ENCODE data around the gene ST3GAL2. TPM values are rescaled to one million over a fixed set of nuclear protein-coding genes. Genes with fewer than 3 reads are reported as not detected.
"Not testable (repeated sequence)": the region's sequence is repeated elsewhere in the genome, so short reads cannot be mapped to it uniquely, and the experiment has no call there.

The ST3GAL2 gene
- total RNA-seq, 2 donors from 2014 or later = 11.8 to 14.4 TPM

- no peaks in the 10 kb centered on the region for H3K27me3 Mint-ChIP-seq
- H3K9me3 ChIP-seq (ENCODE audit: control insufficient read depth, low read length, poor library complexity, severe bottlenecking) = no peaks in the 10 kb centered on the region
- ATAC-seq (no peak), DNase-seq (no peak)
- H3K4me1 Mint-ChIP-seq = peaks cover 27% of the 10 kb centered on the region
- no peak overlapping the region for H3K4me3 Mint-ChIP-seq
- H3K36me3 Mint-ChIP-seq (ENCODE audit: low read depth) = peaks cover 1% of the 10 kb centered on the region
- H3K27ac Mint-ChIP-seq = peak overlapping the region; percentile 62
These were observed 16.4 kb downstream of the ST3GAL2 start for GRCh38 chr16:70422543-70422942.

- no peaks in the 10 kb centered on the region for H3K9me3 ChIP-seq (ENCODE audit: control insufficient read depth, low read length, poor library complexity, severe bottlenecking)
- no peak overlapping the region for H3K4me3 Mint-ChIP-seq
- H3K27me3 Mint-ChIP-seq = no peaks in the 10 kb centered on the region
- H3K27ac Mint-ChIP-seq = peak overlapping the region; percentile 62
- DNase-seq (no peak), ATAC-seq (no peak)
- H3K4me1 Mint-ChIP-seq = peaks cover 27% of the 10 kb centered on the region
- no peaks in the 10 kb centered on the region for H3K36me3 Mint-ChIP-seq (ENCODE audit: low read depth)
These were observed 17.2 kb downstream of the ST3GAL2 start for GRCh38 chr16:70421473-70422311.

- no peak overlapping the region for H3K4me3 Mint-ChIP-seq
- no peaks in the 10 kb centered on the region for H3K9me3 ChIP-seq (ENCODE audit: control insufficient read depth, low read length, poor library complexity, severe bottlenecking)
- ATAC-seq = no peak
- no peaks in the 10 kb centered on the region for H3K27me3 Mint-ChIP-seq
- peaks cover 27% of the 10 kb centered on the region for H3K4me1 Mint-ChIP-seq
- DNase-seq = no peak
- H3K36me3 Mint-ChIP-seq (ENCODE audit: low read depth) = no peaks in the 10 kb centered on the region
- H3K27ac Mint-ChIP-seq = no peak overlapping the region
These were observed 17.9 kb downstream of the ST3GAL2 start for GRCh38 chr16:70421014-70421413.

GRCh38 chr16:70419384-70420327 is 19.2 kb downstream of the ST3GAL2 start:
- DNase-seq (no peak), ATAC-seq (no peak)
- H3K4me1 Mint-ChIP-seq = peaks cover 27% of the 10 kb centered on the region
- no peaks in the 10 kb centered on the region for H3K9me3 ChIP-seq (ENCODE audit: control insufficient read depth, low read length, poor library complexity, severe bottlenecking)
- H3K36me3 Mint-ChIP-seq (ENCODE audit: low read depth) = no peaks in the 10 kb centered on the region
- no peak overlapping the region for H3K4me3 Mint-ChIP-seq
- no peaks in the 10 kb centered on the region for H3K27me3 Mint-ChIP-seq
- peak overlapping the region; percentile 71 for H3K27ac Mint-ChIP-seq

GRCh38 chr16:70418993-70419318 is 19.9 kb downstream of the ST3GAL2 start:
- ATAC-seq (no peak), DNase-seq (no peak)
- peak overlapping the region; percentile 28 for H3K4me3 Mint-ChIP-seq
- peaks cover 27% of the 10 kb centered on the region for H3K4me1 Mint-ChIP-seq
- H3K36me3 Mint-ChIP-seq (ENCODE audit: low read depth) = no peaks in the 10 kb centered on the region
- H3K27ac Mint-ChIP-seq = peak overlapping the region; percentile 71
- no peaks in the 10 kb centered on the region for H3K27me3 Mint-ChIP-seq
- no peaks in the 10 kb centered on the region for H3K9me3 ChIP-seq (ENCODE audit: control insufficient read depth, low read length, poor library complexity, severe bottlenecking)

- H3K9me3 ChIP-seq (ENCODE audit: control insufficient read depth, low read length, poor library complexity, severe bottlenecking) = no peaks in the 10 kb centered on the region
- peak overlapping the region; percentile 71 for H3K27ac Mint-ChIP-seq
- no peaks in the 10 kb centered on the region for H3K27me3 Mint-ChIP-seq
- peak overlapping the region; percentile 28 for H3K4me3 Mint-ChIP-seq
- peaks cover 27% of the 10 kb centered on the region for H3K4me1 Mint-ChIP-seq
- no peaks in the 10 kb centered on the region for H3K36me3 Mint-ChIP-seq (ENCODE audit: low read depth)
- DNase-seq (no peak), ATAC-seq (no peak)
These were observed 20.5 kb downstream of the ST3GAL2 start for GRCh38 chr16:70418274-70418992.

GRCh38 chr16:70417661-70418060 is 21.2 kb downstream of the ST3GAL2 start:
- ATAC-seq (no peak), DNase-seq (no peak)
- Mint-ChIP-seq H3K27ac (peak overlapping the region; percentile 71), H3K27me3 (no peaks in the 10 kb centered on the region), H3K4me3 (peak overlapping the region; percentile 79), H3K4me1 (peaks cover 26% of the 10 kb centered on the region), H3K36me3 (ENCODE audit: low read depth) (no peaks in the 10 kb centered on the region)
- H3K9me3 ChIP-seq (ENCODE audit: control insufficient read depth, low read length, poor library complexity, severe bottlenecking) = no peaks in the 10 kb centered on the region

- Mint-ChIP-seq H3K4me3 (peak overlapping the region; percentile 79), H3K36me3 (ENCODE audit: low read depth) (no peaks in the 10 kb centered on the region), H3K27ac (no peak overlapping the region), H3K4me1 (peaks cover 21% of the 10 kb centered on the region), H3K27me3 (no peaks in the 10 kb centered on the region)
- ATAC-seq (peak; percentile 63), DNase-seq (no peak)
- H3K9me3 ChIP-seq (ENCODE audit: control insufficient read depth, low read length, poor library complexity, severe bottlenecking) = no peaks in the 10 kb centered on the region
These were observed 21.9 kb downstream of the ST3GAL2 start for GRCh38 chr16:70416748-70417616.

DNA sequence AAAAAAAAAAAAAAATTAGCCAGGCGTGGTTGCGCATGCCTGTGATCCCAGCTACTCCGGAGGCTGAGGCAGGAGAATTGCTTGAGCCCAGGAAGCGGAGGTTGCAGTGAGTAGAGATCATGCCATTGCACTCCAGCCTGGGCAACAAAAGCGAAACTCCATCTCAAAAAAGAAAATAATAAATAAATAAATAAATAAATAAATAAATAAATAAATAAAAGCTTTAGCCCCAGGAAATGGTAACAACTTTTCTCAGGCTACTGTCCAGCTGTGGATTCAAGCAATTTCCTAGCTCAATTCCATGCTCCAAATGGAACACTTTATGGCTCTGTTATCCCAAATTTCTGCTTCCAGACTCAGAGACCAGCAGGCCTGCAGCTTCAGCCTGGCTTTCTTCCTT is 25.3 kb downstream of the ST3GAL2 start:
- H3K27me3 Mint-ChIP-seq; ATAC-seq; H3K27ac Mint-ChIP-seq; H3K9me3 ChIP-seq (ENCODE audit: control insufficient read depth, low read length, poor library complexity, severe bottlenecking); H3K4me3 Mint-ChIP-seq; H3K4me1 Mint-ChIP-seq; H3K36me3 Mint-ChIP-seq (ENCODE audit: low read depth); DNase-seq: not testable (repeated sequence)

DNA sequence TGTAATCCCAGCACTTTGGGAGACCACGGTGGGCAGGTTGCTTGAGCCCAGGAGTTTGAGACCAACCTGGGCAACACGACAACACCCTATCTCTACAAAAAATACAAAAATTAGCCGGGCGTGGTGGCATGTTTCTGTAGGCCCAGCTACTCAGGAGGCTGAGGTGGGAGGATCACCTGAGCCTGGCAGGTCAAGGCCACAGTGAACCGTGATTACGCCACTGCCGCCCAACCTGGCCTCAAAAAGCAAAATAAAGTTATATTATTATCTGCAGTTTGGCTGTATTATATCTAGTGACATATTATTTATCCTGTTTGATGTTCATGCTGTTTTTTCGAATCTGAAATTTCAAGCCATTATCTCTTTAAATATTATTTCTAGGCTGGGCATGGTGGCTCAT is 26.5 kb downstream of the ST3GAL2 start:
- Mint-ChIP-seq H3K27ac (no peak overlapping the region), H3K4me3 (no peak overlapping the region), H3K27me3 (no peaks in the 10 kb centered on the region), H3K36me3 (ENCODE audit: low read depth) (no peaks in the 10 kb centered on the region), H3K4me1 (peaks cover 4% of the 10 kb centered on the region)
- no peaks in the 10 kb centered on the region for H3K9me3 ChIP-seq (ENCODE audit: control insufficient read depth, low read length, poor library complexity, severe bottlenecking)
- ATAC-seq (no peak), DNase-seq (no peak)

- ATAC-seq = no peak
These were observed 28.2 kb downstream of the ST3GAL2 start for GRCh38 chr16:70410734-70411133.

GRCh38 chr16:70407811-70408274 is 31.1 kb downstream of the ST3GAL2 start:
- no peaks in the 10 kb centered on the region for H3K9me3 ChIP-seq (ENCODE audit: control insufficient read depth, low read length, poor library complexity, severe bottlenecking)
- Mint-ChIP-seq H3K27me3 (no peaks in the 10 kb centered on the region), H3K4me3 (no peak overlapping the region), H3K36me3 (ENCODE audit: low read depth) (peaks cover 5% of the 10 kb centered on the region), H3K4me1 (peaks cover 26% of the 10 kb centered on the region), H3K27ac (peak overlapping the region; percentile 11)
- no peak for DNase-seq
- ATAC-seq = no peak

More at GRCh38 chr16:70410734-70411133, 28.2 kb downstream of the ST3GAL2 start:
- H3K36me3 Mint-ChIP-seq (ENCODE audit: low read depth) = peaks cover 3% of the 10 kb centered on the region
- no peaks in the 10 kb centered on the region for H3K9me3 ChIP-seq (ENCODE audit: control insufficient read depth, low read length, poor library complexity, severe bottlenecking)
- H3K27ac Mint-ChIP-seq = no peak overlapping the region
- H3K4me3 Mint-ChIP-seq = no peak overlapping the region
- H3K27me3 Mint-ChIP-seq = no peaks in the 10 kb centered on the region
- DNase-seq = no peak
- peaks cover 8% of the 10 kb centered on the region for H3K4me1 Mint-ChIP-seq

All from T-helper 17 cell (primary cell).